ENCODE data around the gene BMP8A. TPM values are rescaled to one million over a fixed set of nuclear protein-coding genes. Genes with fewer than 3 reads are reported as not detected.
"Not testable (repeated sequence)": the region's sequence is repeated elsewhere in the genome, so short reads cannot be mapped to it uniquely, and the experiment has no call there.

The BMP8A gene
- 1.5 TPM for polyA plus RNA-seq (2012; ENCODE audit: insufficient read depth, insufficient read length)

- H3K4me3 ChIP-seq (ENCODE audit: low read length) = peak within 1 kb of the TSS; percentile 51
- DNase-seq (ENCODE audit: low read depth, low spot score) = peak; percentile 32
These were observed at the start of gene BMP8A for GRCh38 chr1:39491146-39491921. Gene BMP8A (plus strand): TSS chr1:39491636. CDS start chr1:39491992, 356 bp downstream.

GRCh38 chr1:39441797-39442196, 49.6 kb upstream of the BMP8A start:
- H3K4me3 ChIP-seq (ENCODE audit: low read length) = no peak overlapping the region
- no peak for DNase-seq (ENCODE audit: low read depth, low spot score)

GRCh38 chr1:39445573-39445972, 45.9 kb upstream of the BMP8A start:
- H3K4me3 ChIP-seq (ENCODE audit: low read length) = no peak overlapping the region
- DNase-seq (ENCODE audit: low read depth, low spot score) = no peak

GRCh38 chr1:39446986-39447567, 44.4 kb upstream of the BMP8A start:
- DNase-seq (ENCODE audit: low read depth, low spot score) = no peak
- H3K4me3 ChIP-seq (ENCODE audit: low read length) = no peak overlapping the region

- not testable (repeated sequence) for DNase-seq (ENCODE audit: low read depth, low spot score); H3K4me3 ChIP-seq (ENCODE audit: low read length)
These were observed 41.4 kb upstream of the BMP8A start for GRCh38 chr1:39450041-39450440.

GRCh38 chr1:39450956-39451606, 40.4 kb upstream of the BMP8A start:
- H3K4me3 ChIP-seq (ENCODE audit: low read length) = no peak overlapping the region
- DNase-seq (ENCODE audit: low read depth, low spot score) = no peak

- no peak for DNase-seq (ENCODE audit: low read depth, low spot score)
- H3K4me3 ChIP-seq (ENCODE audit: low read length) = no peak overlapping the region
These were observed 39.4 kb upstream of the BMP8A start for GRCh38 chr1:39452081-39452480.

- no peak for DNase-seq (ENCODE audit: low read depth, low spot score)
These were observed 38.9 kb upstream of the BMP8A start for GRCh38 chr1:39452540-39452939.

GRCh38 chr1:39453603-39454002, 37.8 kb upstream of the BMP8A start:
- no peak for DNase-seq (ENCODE audit: low read depth, low spot score)
- no peak overlapping the region for H3K4me3 ChIP-seq (ENCODE audit: low read length)

More at GRCh38 chr1:39452540-39452939, 38.9 kb upstream of the BMP8A start:
- no peak overlapping the region for H3K4me3 ChIP-seq (ENCODE audit: low read length)

- H3K4me3 ChIP-seq (ENCODE audit: low read length) = no peak overlapping the region
- DNase-seq (ENCODE audit: low read depth, low spot score) = no peak
These were observed 32.4 kb upstream of the BMP8A start for GRCh38 chr1:39458991-39459390.

GRCh38 chr1:39462074-39462473, 29.4 kb upstream of the BMP8A start:
- H3K4me3 ChIP-seq (ENCODE audit: low read length) = no peak overlapping the region
- DNase-seq (ENCODE audit: low read depth, low spot score) = no peak

GRCh38 chr1:39466413-39467107, 24.9 kb upstream of the BMP8A start:
- no peak for DNase-seq (ENCODE audit: low read depth, low spot score)
- H3K4me3 ChIP-seq (ENCODE audit: low read length) = no peak overlapping the region

GRCh38 chr1:39467108-39467720, 24.2 kb upstream of the BMP8A start:
- H3K4me3 ChIP-seq (ENCODE audit: low read length); DNase-seq (ENCODE audit: low read depth, low spot score): not testable (repeated sequence)

- DNase-seq (ENCODE audit: low read depth, low spot score) = no peak
- H3K4me3 ChIP-seq (ENCODE audit: low read length) = no peak overlapping the region
These were observed 22.3 kb upstream of the BMP8A start for GRCh38 chr1:39469150-39469549.

- no peak overlapping the region for H3K4me3 ChIP-seq (ENCODE audit: low read length)
- no peak for DNase-seq (ENCODE audit: low read depth, low spot score)
These were observed 21.4 kb upstream of the BMP8A start for GRCh38 chr1:39470040-39470439.

GRCh38 chr1:39472826-39473225, 18.6 kb upstream of the BMP8A start:
- DNase-seq (ENCODE audit: low read depth, low spot score) = no peak
- H3K4me3 ChIP-seq (ENCODE audit: low read length) = no peak overlapping the region

GRCh38 chr1:39473324-39473723, 18.1 kb upstream of the BMP8A start:
- no peak overlapping the region for H3K4me3 ChIP-seq (ENCODE audit: low read length)
- DNase-seq (ENCODE audit: low read depth, low spot score) = no peak

- DNase-seq (ENCODE audit: low read depth, low spot score) = no peak
- no peak overlapping the region for H3K4me3 ChIP-seq (ENCODE audit: low read length)
These were observed 16.6 kb upstream of the BMP8A start for GRCh38 chr1:39474810-39475209.

GRCh38 chr1:39475551-39475950, 15.9 kb upstream of the BMP8A start:
- not testable (repeated sequence) for H3K4me3 ChIP-seq (ENCODE audit: low read length); DNase-seq (ENCODE audit: low read depth, low spot score)

Data from Jurkat, Clone E6-1 (cell line).